GM12892 (cell line): ENCODE data around the gene NIFK.

Experiments used
- POLR2A ChIP-seq: IDR thresholded peaks from 2 replicates; pipeline ENCODE4 v1.6.1; 2011; ENCODE audit warnings: low read depth, low read length, control low read depth
- POLR2AphosphoS5 ChIP-seq: IDR thresholded peaks from 2 replicates; pipeline ENCODE4 v1.6.1; 2011; ENCODE audit warnings: low read depth, low read length, control low read depth
- TAF1 ChIP-seq: IDR thresholded peaks from 2 replicates; pipeline ENCODE4 v1.6.1; 2011; ENCODE audit warnings: low read depth, mild to moderate bottlenecking, control low read depth, low read length, borderline replicate concordance

GRCh38 chr2:121771976-121772742 is 35.5 kb upstream of the NIFK start:
- no peak for TF ChIP-seq POLR2AphosphoS5
- TF ChIP-seq POLR2A, result no peak
- no peak for TF ChIP-seq TAF1
